ENCODE results near the gene OSBPL8.

DNA sequence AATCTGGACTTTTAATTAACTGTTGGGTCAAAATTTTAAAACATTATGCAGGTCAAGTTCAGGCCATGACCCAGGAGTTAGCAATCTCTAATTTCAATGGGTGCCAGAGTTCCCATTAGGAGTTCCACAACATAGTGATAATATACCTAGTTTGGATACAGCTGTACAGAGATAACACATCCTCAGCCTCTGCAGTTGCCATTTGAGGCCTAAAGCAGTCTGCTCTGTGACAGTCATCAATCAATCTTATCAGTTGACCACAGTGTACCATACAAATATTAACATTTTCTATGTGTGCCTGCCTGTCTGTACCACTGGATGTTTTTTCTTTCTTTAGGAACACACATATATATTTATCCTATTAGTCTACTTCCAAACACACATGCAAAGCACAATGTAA, 157.3 kb downstream of the OSBPL8 start:
- TF ChIP-seq, protein P1, sequence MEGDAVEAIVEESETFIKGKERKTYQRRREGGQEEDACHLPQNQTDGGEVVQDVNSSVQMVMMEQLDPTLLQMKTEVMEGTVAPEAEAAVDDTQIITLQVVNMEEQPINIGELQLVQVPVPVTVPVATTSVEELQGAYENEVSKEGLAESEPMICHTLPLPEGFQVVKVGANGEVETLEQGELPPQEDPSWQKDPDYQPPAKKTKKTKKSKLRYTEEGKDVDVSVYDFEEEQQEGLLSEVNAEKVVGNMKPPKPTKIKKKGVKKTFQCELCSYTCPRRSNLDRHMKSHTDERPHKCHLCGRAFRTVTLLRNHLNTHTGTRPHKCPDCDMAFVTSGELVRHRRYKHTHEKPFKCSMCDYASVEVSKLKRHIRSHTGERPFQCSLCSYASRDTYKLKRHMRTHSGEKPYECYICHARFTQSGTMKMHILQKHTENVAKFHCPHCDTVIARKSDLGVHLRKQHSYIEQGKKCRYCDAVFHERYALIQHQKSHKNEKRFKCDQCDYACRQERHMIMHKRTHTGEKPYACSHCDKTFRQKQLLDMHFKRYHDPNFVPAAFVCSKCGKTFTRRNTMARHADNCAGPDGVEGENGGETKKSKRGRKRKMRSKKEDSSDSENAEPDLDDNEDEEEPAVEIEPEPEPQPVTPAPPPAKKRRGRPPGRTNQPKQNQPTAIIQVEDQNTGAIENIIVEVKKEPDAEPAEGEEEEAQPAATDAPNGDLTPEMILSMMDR (IDR thresholded peaks at IDR 0.05; ENCODE audit: poor library complexity): no peak
- TF ChIP-seq EZH2 (IDR thresholded peaks at IDR 0.05; ENCODE audit: borderline replicate concordance): no peak
